Left lung (tissue), 10 donors: Measurements from ENCODE around the gene RPS4Y1. TPM values are rescaled to one million over a fixed set of nuclear protein-coding genes. Genes with fewer than 3 reads are reported as not detected.

Experiments used
- ATAC-seq: fragments of 200-7000 bp; cut with Tn5 transposase; one replicate; pipeline ENCODE4 v1.9.1; 2020; ENCODE audit warnings: moderate library complexity
- DNase-seq, 4 donors: peaks; one replicate each; pipeline ENCODE4 v3.0.0-alpha.2; 2013 to 2020
- H3K27ac ChIP-seq, 2 donors: fragments of 200-600 bp; sonication (generic) in 1 of 2; one replicate each; pipeline versions ENCODE4 v1.5.0 to v1.8.0; 2020 to 2021
- H3K27me3 ChIP-seq, 2 donors: fragments of 200-600 bp; sonication (generic) in 1 of 2; one replicate each; pipeline versions ENCODE4 v1.5.0 to v1.8.0; 2020 to 2021
- H3K36me3 ChIP-seq, 2 donors: fragments of 200-600 bp; sonication (generic) in 1 of 2; one replicate each; pipeline versions ENCODE4 v1.5.0 to v1.8.0; 2020 to 2021
- H3K4me1 ChIP-seq, 2 donors: fragments of 200-600 bp; one replicate each; pipeline ENCODE4 v1.8.0; 2021
- H3K4me3 ChIP-seq, 2 donors: fragments of 200-600 bp; sonication (generic) in 1 of 2; one replicate each; pipeline versions ENCODE4 v1.5.0 to v1.8.0; 2020 to 2021; ENCODE audit warnings: mild to moderate bottlenecking in 1 of 2
- H3K9me3 ChIP-seq, 2 donors: fragments of 200-600 bp; sonication (generic) in 1 of 2; one replicate each; pipeline versions ENCODE4 v1.5.0 to v1.8.0; 2020 to 2021
- CTCF ChIP-seq, 2 donors: fragments of 200-600 bp; sonication (generic) in 1 of 2; IDR thresholded peaks; one replicate each; pipeline versions ENCODE4 v1.5.0 to v1.8.0; 2021; ENCODE audit warnings: antibody characterized with exemption in 2 of 2
- intact Hi-C, 2 donors: fragments of 100-400 bp; cut with DNase I; formaldehyde crosslinking; loops; one replicate each; pipeline versions ENCODE4 v1.11.2 to v1.14.2; 2022
- polyA plus RNA-seq, 6 donors: library from polyadenylated mRNA; unstranded; fragments of 120-200 nt; gene quantifications; one replicate each; pipeline ENCODE4 v1.2.1, GENCODE V29; 2013; ENCODE audit not compliant: insufficient read length in 6 of 6
- total RNA-seq, 2 donors: library from RNA; stranded (reverse); fragmentation: NEBNext Ultra II Directional; extraction: Animal tissue kit (Norgen Biotek cat#: 25700); gene quantifications; one replicate each; pipeline ENCODE4 v1.2.1, GENCODE V29; 2021
- donor health status: DM: no; HTN: yes; CAD: no.
- donor health status: DM: no; HTN: no; CAD: no.

Gene RPS4Y1
- total and polyA plus RNA-seq, 8 donors = 3.3 to 762 (median 273) TPM; not detected in 1

DNA sequence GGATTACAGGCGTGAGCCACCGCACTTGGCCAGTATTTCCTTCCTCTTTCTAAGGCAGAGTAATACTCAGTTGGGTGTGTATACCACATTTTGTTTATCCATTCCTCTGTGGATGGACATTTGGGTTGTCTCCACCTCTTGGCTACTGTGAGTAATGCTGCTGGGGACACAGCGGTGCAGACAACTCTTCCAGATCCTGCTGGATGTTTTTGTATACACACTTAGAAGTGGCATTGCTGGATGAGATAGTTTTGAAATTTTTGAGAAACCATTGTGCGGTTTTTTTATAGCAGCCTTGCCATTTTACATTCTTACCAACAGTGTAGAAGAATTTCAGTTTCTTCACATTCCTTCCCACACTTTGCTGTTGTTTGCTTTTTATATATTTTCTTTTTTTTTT is 16.3 kb downstream of the RPS4Y1 start:
- no peak overlapping the region for H3K27ac ChIP-seq
- no peak for DNase-seq

GRCh38 chrY:2859782-2860181 is 18.4 kb downstream of the RPS4Y1 start:
- peaks cover 0 to 65% of the 10 kb centered on the region in 2 donors for H3K36me3 ChIP-seq
- H3K27ac ChIP-seq = no peak overlapping the region
- TF ChIP-seq CTCF (IDR thresholded peaks at IDR 0.05) = no peak
- intact Hi-C loops = no loop called here
- H3K4me1 ChIP-seq = no peaks in the 10 kb centered on the region
- no peak overlapping the region for H3K4me3 ChIP-seq
- no peaks in the 10 kb centered on the region for H3K9me3 ChIP-seq
- no peaks in the 10 kb centered on the region for H3K27me3 ChIP-seq
- no peak for DNase-seq
- ATAC-seq = no peak

More for the DNA sequence above, 16.3 kb downstream of the RPS4Y1 start:
- no peak for ATAC-seq
- Histone ChIP-seq H3K9me3 (no peaks in the 10 kb centered on the region), H3K36me3 (peaks cover 0 to 61% of the 10 kb centered on the region in 2 donors), H3K4me3 (no peak overlapping the region), H3K4me1 (no peaks in the 10 kb centered on the region), H3K27me3 (no peaks in the 10 kb centered on the region)
- TF ChIP-seq CTCF (IDR thresholded peaks at IDR 0.05) = no peak
- intact Hi-C loops = no loop called here

DNA sequence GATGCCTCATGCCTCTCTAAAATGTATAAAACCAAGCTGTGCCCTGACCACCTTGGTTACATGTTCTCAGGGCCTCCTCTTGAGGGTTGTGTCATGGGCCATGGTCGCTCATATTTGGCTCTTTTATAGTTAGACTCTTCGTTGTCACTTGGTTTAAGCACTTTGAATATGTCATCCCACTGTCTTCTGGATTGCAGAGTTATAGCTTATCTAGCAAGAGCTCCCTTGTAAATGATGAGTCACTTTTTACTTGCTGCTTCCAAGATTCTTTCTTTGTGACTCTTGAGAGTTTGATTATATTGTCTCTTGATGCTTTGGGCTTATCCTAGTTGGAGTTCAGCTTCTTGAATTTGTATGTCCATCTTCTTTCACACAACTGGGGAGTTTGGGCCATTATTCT is 19.1 kb downstream of the RPS4Y1 start:
- DNase-seq = no peak
- no peak for ATAC-seq
- Histone ChIP-seq H3K36me3 (peaks cover 0 to 65% of the 10 kb centered on the region in 2 donors), H3K4me1 (no peaks in the 10 kb centered on the region), H3K4me3 (no peak overlapping the region), H3K27me3 (no peaks in the 10 kb centered on the region), H3K27ac (no peak overlapping the region), H3K9me3 (no peaks in the 10 kb centered on the region)
- intact Hi-C loops = no loop called here
- no peak for TF ChIP-seq CTCF (IDR thresholded peaks at IDR 0.05)

- DNase-seq (no peak), ATAC-seq (no peak)
- no peaks in the 10 kb centered on the region for H3K27me3 ChIP-seq
- no peaks in the 10 kb centered on the region for H3K9me3 ChIP-seq
- H3K36me3 ChIP-seq = peaks cover 0 to 64% of the 10 kb centered on the region in 2 donors
- no peak overlapping the region for H3K27ac ChIP-seq
- no peak overlapping the region for H3K4me3 ChIP-seq
- intact Hi-C loops = no loop called here
- H3K4me1 ChIP-seq = no peaks in the 10 kb centered on the region
- no peak for TF ChIP-seq CTCF (IDR thresholded peaks at IDR 0.05)
Measured at GRCh38 chrY:2866581-2866980, 25.2 kb downstream of the RPS4Y1 start.

GRCh38 chrY:2867469-2867868 is 26.1 kb downstream of the RPS4Y1 start:
- H3K36me3 ChIP-seq = peaks cover 0 to 56% of the 10 kb centered on the region in 2 donors
- DNase-seq = no peak
- intact Hi-C loops = no loop called here

More at GRCh38 chrY:2867469-2867868, 26.1 kb downstream of the RPS4Y1 start:
- no peak overlapping the region for H3K4me3 ChIP-seq
- H3K27me3 ChIP-seq = no peaks in the 10 kb centered on the region
- no peak overlapping the region for H3K27ac ChIP-seq
- no peak for ATAC-seq
- no peak for TF ChIP-seq CTCF (IDR thresholded peaks at IDR 0.05)
- H3K9me3 ChIP-seq = peaks cover 0 to 6% of the 10 kb centered on the region in 2 donors
- no peaks in the 10 kb centered on the region for H3K4me1 ChIP-seq
